Uterine smooth muscle cell (primary cell): ENCODE results near the gene ZNF649. TPM values are rescaled to one million over a fixed set of nuclear protein-coding genes. Genes with fewer than 3 reads are reported as not detected.

Source experiments
- total RNA-seq: library from RNA; depleted of rRNA; stranded (reverse); fragments of >200 nt; gene quantifications from 2 replicates; pipeline ENCODE4 v1.2.3, GENCODE V29; 2014

Gene ZNF649
- 5.7 and 5.9 TPM in 2 replicates for total RNA-seq

GRCh38 chr19:51904331-51905165, at the start of gene ZNF649:
TSS of gene ZNF649 (minus strand) at chr19:51905017. CDS start at chr19:51900107, 4,910 bp downstream.

GRCh38 chr19:51926784-51927741, 22.2 kb upstream of the ZNF649 start, which contains the start of gene ZNF613:
TSS of gene ZNF613 (plus strand) at chr19:51927472. CDS start at chr19:51936221, 8,749 bp downstream.

GRCh38 chr19:51887522-51888498, 17.0 kb downstream of the ZNF649 start, which contains the start of gene ZNF577:
TSS of gene ZNF577 (minus strand) at chr19:51887951. CDS start at chr19:51880382, 7,569 bp downstream.

Other genes starting within 250 kb of the ZNF649 start
- gene SPACA6, start 211.7 kb downstream of the ZNF649 start, total RNA-seq, result 7.6 and 12.5 TPM in 2 replicates
- not detected in 2 replicates for gene HAS1, start 181.0 kb downstream of the ZNF649 start, total RNA-seq
- gene FPR1, start 153.1 kb downstream of the ZNF649 start, total RNA-seq, result 0.11 TPM in 1 of 2 replicates, not detected in the other
- not detected in 2 replicates for gene FPR2, start 143.8 kb downstream of the ZNF649 start, total RNA-seq
- not detected in 2 replicates for gene FPR3, start 109.9 kb downstream of the ZNF649 start, total RNA-seq
- gene ZNF577, start 17.1 kb downstream of the ZNF649 start, total RNA-seq, result 4.0 and 7.2 TPM in 2 replicates
- 4.9 and 6.1 TPM in 2 replicates for gene ZNF613, start 22.5 kb upstream of the ZNF649 start, total RNA-seq
- gene ZNF350, start 81.8 kb upstream of the ZNF649 start, total RNA-seq, result 9.3 and 10.7 TPM in 2 replicates
- gene ZNF615, start 103.2 kb upstream of the ZNF649 start, total RNA-seq, result 10.4 and 13.5 TPM in 2 replicates
- 8.6 and 12.0 TPM in 2 replicates for gene ZNF614, start 123.4 kb upstream of the ZNF649 start, total RNA-seq
- 10.3 and 11.4 TPM in 2 replicates for gene ZNF432, start 143.8 kb upstream of the ZNF649 start, total RNA-seq
- gene ZNF841, start 190.7 kb upstream of the ZNF649 start, total RNA-seq, result 20.9 and 30.6 TPM in 2 replicates
- 9.1 and 11.4 TPM in 2 replicates for gene ZNF616, start 234.9 kb upstream of the ZNF649 start, total RNA-seq